PC-3 (cell line): ENCODE measurements around the gene CRADD. TPM values are rescaled to one million over a fixed set of nuclear protein-coding genes. Genes with fewer than 3 reads are reported as not detected.
A peak's percentile ranks its signal among the peaks of the same experiment; 100 is the strongest.

Experiments used
- ATAC-seq: fragments of 200-7000 bp; cut with Tn5 transposase; 2 replicates; pipeline ENCODE4 v1.9.1; 2020; ENCODE audit warnings: mild to moderate bottlenecking, moderate library complexity
- BruUV-seq: library from RNA; stranded (reverse); fragments of 400-500 nt; replicated peaks from 2 replicates; lab custom pipeline; 2021; lab: Mats Ljungman, UMichigan
- CTCF ChIA-PET: fragments of 300-600 bp; sonication (Branson Sonifier 250); formaldehyde crosslinking; loops from one replicate; lab custom pipeline; 2022; ENCODE audit warnings: antibody characterized with exemption; lab: Charles Lee
- POLR2A ChIA-PET: fragments of 300-600 bp; sonication (Branson Sonifier 250); formaldehyde crosslinking; loops from one replicate; lab custom pipeline; 2022; ENCODE audit warnings: antibody characterized with exemption; ENCODE audit not compliant: unreplicated experiment; lab: Charles Lee
- DNase-seq: peaks from one replicate; pipeline ENCODE4 v3.0.0-alpha.2; 2015
- H2AFZ ChIP-seq: fragments of 300-600 bp; sonication (generic); 2 replicates; pipeline ENCODE4 v1.6.0; 2016; ENCODE audit warnings: antibody characterized with exemption, low read length
- H3F3A ChIP-seq: fragments of 300-600 bp; sonication (generic); one replicate; pipeline ENCODE4 v1.6.0; 2017; ENCODE audit warnings: antibody characterized with exemption, low read length, control low read depth, mild to moderate bottlenecking; ENCODE audit not compliant: unreplicated experiment
- H3K27ac ChIP-seq: fragments of 300-600 bp; sonication (generic); 2 replicates; pipeline ENCODE4 v1.5.1; 2016; ENCODE audit warnings: mild to moderate bottlenecking, low read length
- H3K27me3 ChIP-seq: fragments of 300-600 bp; sonication (generic); 2 replicates; pipeline ENCODE4 v1.6.1; 2016; ENCODE audit warnings: low read length, mixed read lengths
- H3K36me3 ChIP-seq: fragments of 300-600 bp; sonication (generic); 2 replicates; pipeline ENCODE4 v1.6.1; 2016; ENCODE audit warnings: low read depth, mixed run types, low read length, mixed read lengths
- H3K4me1 ChIP-seq: fragments of 300-600 bp; sonication (generic); 2 replicates; pipeline ENCODE4 v1.5.1; 2016; ENCODE audit warnings: low read length; ENCODE audit not compliant: insufficient read depth
- H3K4me2 ChIP-seq: fragments of 300-600 bp; sonication (generic); 2 replicates; pipeline ENCODE4 v1.6.0; 2016; ENCODE audit warnings: low read length
- H3K4me3 ChIP-seq: fragments of 300-600 bp; sonication (generic); 2 replicates; pipeline ENCODE4 v1.5.1; 2016; ENCODE audit warnings: mild to moderate bottlenecking, low read length, mixed read lengths
- H3K79me2 ChIP-seq: fragments of 300-600 bp; sonication (generic); 2 replicates; pipeline ENCODE4 v1.6.1; 2017; ENCODE audit warnings: low read length, mixed read lengths
- H3K9ac ChIP-seq: fragments of 300-600 bp; sonication (generic); 2 replicates; pipeline ENCODE4 v1.6.0; 2016; ENCODE audit warnings: mild to moderate bottlenecking, low read length
- H3K9me2 ChIP-seq: fragments of 300-600 bp; sonication (generic); replicated peaks from 2 replicates; pipeline ENCODE4 v1.6.1; 2016; ENCODE audit warnings: mixed run types, low read length, mixed read lengths
- H3K9me3 ChIP-seq: fragments of 300-600 bp; sonication (generic); 2 replicates; pipeline ENCODE4 v1.6.1; 2016; ENCODE audit warnings: low read length, mixed read lengths
- H4K20me1 ChIP-seq: fragments of 300-600 bp; sonication (generic); 2 replicates; pipeline ENCODE4 v1.6.1; 2016; ENCODE audit warnings: low read length, mixed read lengths
- EZH2 ChIP-seq: fragments of 300-600 bp; sonication (generic); IDR thresholded peaks from one replicate; pipeline ENCODE4 v1.6.1; 2017; ENCODE audit warnings: antibody characterized with exemption, mild to moderate bottlenecking, low read length; ENCODE audit not compliant: unreplicated experiment
- EZH2phosphoT487 ChIP-seq: fragments of 300-600 bp; sonication (generic); IDR thresholded peaks from 2 replicates; pipeline ENCODE4 v1.6.1; 2018; ENCODE audit warnings: mild to moderate bottlenecking, antibody characterized with exemption, low read length, borderline replicate concordance
- intact Hi-C: fragments of 100-400 bp; cut with micrococcal nuclease; formaldehyde crosslinking; loops from 2 replicates; pipeline ENCODE4 v1.9.0; 2023
- total RNA-seq: library from RNA; depleted of rRNA; stranded (reverse); fragments of >200 nt; gene quantifications from 2 replicates; pipeline ENCODE4 v1.2.3, GENCODE V29; 2014
- TF ChIP-seq, protein P1 (sequence below): fragments of 300-600 bp; sonication (generic); conservative IDR thresholded peaks from 2 replicates; pipeline ENCODE4 v1.5.1; 2017; ENCODE audit warnings: antibody characterized with exemption, low read depth, mild to moderate bottlenecking, low read length

Gene CRADD
- total RNA-seq, 1 experiment from 2014 or later = 11.4 TPM

DNA sequence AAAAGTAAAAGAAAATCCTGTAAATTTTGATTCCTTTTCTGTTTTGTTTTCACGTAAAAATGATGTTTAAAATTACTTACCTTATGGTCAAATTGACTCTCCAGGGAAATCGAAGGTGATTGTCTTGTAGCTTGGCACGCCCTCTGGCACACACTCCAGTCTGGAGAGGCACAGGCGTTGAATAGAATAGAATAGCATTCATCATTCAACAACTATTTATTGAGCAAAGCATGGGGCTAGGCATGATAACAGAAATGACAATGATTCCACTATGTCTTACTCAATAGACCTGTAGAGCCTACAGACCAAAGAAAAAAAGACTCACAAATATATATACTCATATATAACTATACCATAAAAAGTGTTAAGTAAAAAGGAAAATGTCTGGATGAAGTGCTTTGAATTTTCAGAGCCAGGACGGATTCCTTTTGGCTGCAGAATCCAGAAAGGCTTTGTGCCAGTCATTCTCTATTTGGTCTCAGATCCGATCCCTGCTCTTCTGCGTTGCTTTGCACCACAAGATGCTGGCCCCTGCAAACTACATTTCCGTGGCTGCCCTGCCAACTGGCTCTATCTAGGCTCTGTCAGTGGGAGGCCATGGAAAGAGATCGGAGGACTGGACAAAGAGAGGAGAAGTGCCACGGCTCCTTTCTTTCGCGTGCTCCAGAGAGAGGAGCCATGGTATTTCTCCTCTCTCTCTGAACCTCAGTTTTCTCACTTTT, 231.8 kb downstream of the CRADD start:
- intact Hi-C loops = loop anchor here (5.0 kb wide), 1 partner anchor 193 kb away; no protein-coding TSS in a partner anchor
- Histone ChIP-seq H3K4me1 (peaks cover 16% of the 10 kb centered on the region; the same call in 1 of the 2 replicates), H2AFZ (0 out of 2 replicates have a peak overlapping the region, but pooled peaks have one; percentile 6), H3K36me3 (no peaks in the 10 kb centered on the region), H3K27ac (no peak overlapping the region), H3K79me2 (no peaks in the 10 kb centered on the region), H3K9me2 (no peaks in the 10 kb centered on the region), H3K27me3 (no peaks in the 10 kb centered on the region), H3K9me3 (no peaks in the 10 kb centered on the region), H3K4me2 (no peak overlapping the region), H3K4me3 (no peak overlapping the region), H3F3A (no peaks in the 10 kb centered on the region), H3K9ac (no peak overlapping the region), H4K20me1 (no peaks in the 10 kb centered on the region)
- CTCF ChIA-PET = no interaction called here
- no TSS peak for BruUV-seq
- peak; percentile 75 for DNase-seq
- TF ChIP-seq EZH2phosphoT487 = no peak
- no peak for TF ChIP-seq EZH2
- TF ChIP-seq, protein P1, sequence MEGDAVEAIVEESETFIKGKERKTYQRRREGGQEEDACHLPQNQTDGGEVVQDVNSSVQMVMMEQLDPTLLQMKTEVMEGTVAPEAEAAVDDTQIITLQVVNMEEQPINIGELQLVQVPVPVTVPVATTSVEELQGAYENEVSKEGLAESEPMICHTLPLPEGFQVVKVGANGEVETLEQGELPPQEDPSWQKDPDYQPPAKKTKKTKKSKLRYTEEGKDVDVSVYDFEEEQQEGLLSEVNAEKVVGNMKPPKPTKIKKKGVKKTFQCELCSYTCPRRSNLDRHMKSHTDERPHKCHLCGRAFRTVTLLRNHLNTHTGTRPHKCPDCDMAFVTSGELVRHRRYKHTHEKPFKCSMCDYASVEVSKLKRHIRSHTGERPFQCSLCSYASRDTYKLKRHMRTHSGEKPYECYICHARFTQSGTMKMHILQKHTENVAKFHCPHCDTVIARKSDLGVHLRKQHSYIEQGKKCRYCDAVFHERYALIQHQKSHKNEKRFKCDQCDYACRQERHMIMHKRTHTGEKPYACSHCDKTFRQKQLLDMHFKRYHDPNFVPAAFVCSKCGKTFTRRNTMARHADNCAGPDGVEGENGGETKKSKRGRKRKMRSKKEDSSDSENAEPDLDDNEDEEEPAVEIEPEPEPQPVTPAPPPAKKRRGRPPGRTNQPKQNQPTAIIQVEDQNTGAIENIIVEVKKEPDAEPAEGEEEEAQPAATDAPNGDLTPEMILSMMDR = no peak
- POLR2A ChIA-PET = no interaction called here
- ATAC-seq = peak; percentile 84

GRCh38 chr12:93911396-93911795, 234.2 kb downstream of the CRADD start:
- POLR2A ChIA-PET = no interaction called here

GRCh38 chr12:93912086-93912733, 235.0 kb downstream of the CRADD start:
- H3F3A ChIP-seq = no peaks in the 10 kb centered on the region
- DNase-seq = no peak
- H2AFZ ChIP-seq = no peak overlapping the region
- TF ChIP-seq, protein P1 = no peak
- TF ChIP-seq EZH2 (no peak), EZH2phosphoT487 (no peak)
- H3K4me2 ChIP-seq = no peak overlapping the region
- H3K9me3 ChIP-seq = no peaks in the 10 kb centered on the region
- no peaks in the 10 kb centered on the region for H3K36me3 ChIP-seq
- no TSS peak for BruUV-seq
- POLR2A ChIA-PET = no interaction called here
- no peaks in the 10 kb centered on the region for H3K27me3 ChIP-seq
- ATAC-seq = no peak
- H3K9ac ChIP-seq = no peak overlapping the region
- H3K79me2 ChIP-seq = no peaks in the 10 kb centered on the region
- CTCF ChIA-PET = no interaction called here
- intact Hi-C loops = no loop called here
- no peaks in the 10 kb centered on the region for H4K20me1 ChIP-seq
- H3K9me2 ChIP-seq = no peaks in the 10 kb centered on the region
- H3K4me3 ChIP-seq = no peak overlapping the region
- no peak overlapping the region for H3K27ac ChIP-seq
- H3K4me1 ChIP-seq = peaks cover 16% of the 10 kb centered on the region; the same call in 1 of the 2 replicates

More at GRCh38 chr12:93911396-93911795, 234.2 kb downstream of the CRADD start:
- TF ChIP-seq EZH2 (no peak), EZH2phosphoT487 (no peak)
- Histone ChIP-seq H3K9ac (no peak overlapping the region), H3K4me1 (peaks cover 16% of the 10 kb centered on the region; the same call in 1 of the 2 replicates), H3K79me2 (no peaks in the 10 kb centered on the region), H3K9me2 (no peaks in the 10 kb centered on the region), H3K36me3 (no peaks in the 10 kb centered on the region), H3F3A (no peaks in the 10 kb centered on the region), H3K27ac (no peak overlapping the region), H4K20me1 (no peaks in the 10 kb centered on the region), H3K4me3 (no peak overlapping the region), H2AFZ (no peak overlapping the region), H3K4me2 (no peak overlapping the region), H3K9me3 (no peaks in the 10 kb centered on the region), H3K27me3 (no peaks in the 10 kb centered on the region)
- ATAC-seq (no peak), DNase-seq (no peak)
- no TSS peak for BruUV-seq
- intact Hi-C loops = no loop called here
- CTCF ChIA-PET = no interaction called here
